ENCODE results near the gene PWWP2A.

GRCh38 chr5:160128632-160129031 lies 9.4 kb upstream of the PWWP2A start:
- TF ChIP-seq POLR2A (IDR thresholded peaks at IDR 0.05) (no peak), CTCF (IDR thresholded peaks at IDR 0.05) (no peak)
